SKM-1 (cell line): ENCODE data around the gene WSCD2.

Experiments
- DNase-seq: peaks from one replicate; lab custom pipeline; 2025; ENCODE audit not compliant: unreplicated experiment; lab: John Stamatoyannopoulos, UW

Gene WSCD2

GRCh38 chr12:108129017-108129812, at the start of gene WSCD2:
TSS of gene WSCD2 (plus strand) at chr12:108129288. CDS start at chr12:108195833, 66,545 bp downstream.
- DNase-seq: no peak

GRCh38 chr12:108079721-108080120, 49.4 kb upstream of the WSCD2 start:
- DNase-seq: no peak

GRCh38 chr12:108080363-108080762, 48.7 kb upstream of the WSCD2 start:
- DNase-seq: no peak

- DNase-seq: no peak
Observed at GRCh38 chr12:108082485-108082884, 46.6 kb upstream of the WSCD2 start.

GRCh38 chr12:108087900-108088299, 41.2 kb upstream of the WSCD2 start:
- no peak for DNase-seq

GRCh38 chr12:108090107-108090899, 38.8 kb upstream of the WSCD2 start:
- DNase-seq: no peak

- DNase-seq: no peak
Observed at GRCh38 chr12:108090932-108091678, 38.0 kb upstream of the WSCD2 start.

- DNase-seq: no peak
Observed at GRCh38 chr12:108091679-108092051, 37.4 kb upstream of the WSCD2 start.

GRCh38 chr12:108093209-108093608, 35.9 kb upstream of the WSCD2 start:
- DNase-seq: no peak

- DNase-seq: no peak
Observed at GRCh38 chr12:108094056-108094649, 34.9 kb upstream of the WSCD2 start.

- DNase-seq: no peak
Observed at GRCh38 chr12:108097160-108097911, 31.8 kb upstream of the WSCD2 start.

GRCh38 chr12:108098374-108098773, 30.7 kb upstream of the WSCD2 start:
- DNase-seq: no peak

- no peak for DNase-seq
Observed at GRCh38 chr12:108099073-108099472, 30.0 kb upstream of the WSCD2 start.

- DNase-seq: no peak
Observed at GRCh38 chr12:108099778-108100489, 29.2 kb upstream of the WSCD2 start.

- no peak for DNase-seq
Observed at GRCh38 chr12:108101605-108102175, 27.4 kb upstream of the WSCD2 start.

- DNase-seq: no peak
Observed at GRCh38 chr12:108102363-108102762, 26.7 kb upstream of the WSCD2 start.

- no peak for DNase-seq
Observed at GRCh38 chr12:108103087-108103486, 26.0 kb upstream of the WSCD2 start.

GRCh38 chr12:108103517-108103916, 25.6 kb upstream of the WSCD2 start:
- no peak for DNase-seq

- no peak for DNase-seq
Observed at GRCh38 chr12:108104657-108105056, 24.4 kb upstream of the WSCD2 start.
